GM12878 (cell line): ENCODE results near the gene WNK1. TPM values are rescaled to one million over a fixed set of nuclear protein-coding genes. Genes with fewer than 3 reads are reported as not detected.

Experiments
- ATAC-seq: fragments of 200-7000 bp; cut with Tn5 transposase; 3 replicates; pipeline ENCODE4 v1.9.1; 2020; ENCODE audit warnings: mild to moderate bottlenecking, moderate library complexity
- BruUV-seq: library from RNA; stranded (reverse); fragments of 400-500 nt; replicated peaks from 2 replicates; lab custom pipeline; 2021; lab: Mats Ljungman, UMichigan
- CTCF ChIA-PET: fragments of 300-600 bp; sonication (Branson Sonifier 250); formaldehyde crosslinking; extraction: SDS; loops from one replicate; lab custom pipeline; 2021; ENCODE audit warnings: inconsistent platforms; lab: Yijun Ruan, JAX
- POLR2A ChIA-PET: fragments of 350-600 bp; formaldehyde crosslinking; extraction: SDS; loops from one replicate; lab custom pipeline; 2021; ENCODE audit warnings: inconsistent platforms; lab: Charles Lee
- RAD21 ChIA-PET: fragments of 300-600 bp; sonication (Branson Sonifier 250); formaldehyde crosslinking; loops from one replicate; lab custom pipeline; 2023; ENCODE audit warnings: antibody characterized with exemption; ENCODE audit not compliant: unreplicated experiment; lab: Charles Lee
- SMC1A ChIA-PET: fragments of 300-600 bp; sonication (Branson Sonifier 250); formaldehyde crosslinking; loops from one replicate; lab custom pipeline; 2023; ENCODE audit not compliant: unreplicated experiment, uncharacterized antibody; lab: Charles Lee
- DNase-seq: peaks from one replicate; pipeline ENCODE4 v3.0.0-alpha.2; 2011; ENCODE audit warnings: low read depth, low spot score
- FAIRE-seq: peaks from 3 replicates; lab custom pipeline; 2011; peaks lifted over from hg19 to GRCh38; lab: Jason Lieb, UNC
- H2AFZ ChIP-seq: 2 replicates; pipeline ENCODE4 v1.6.0; 2011; ENCODE audit warnings: low read depth, low read length, control low read depth; ENCODE audit not compliant: control insufficient read depth
- H3K27ac ChIP-seq: 2 replicates; pipeline ENCODE4 v1.5.1; 2011; ENCODE audit warnings: control low read depth; ENCODE audit not compliant: control insufficient read depth, insufficient read depth
- H3K27me3 ChIP-seq, 2 experiments: replicated peaks in 1 of 2; 2 replicates each; pipeline versions ENCODE4 v1.6.0 to v1.6.1; 2011; ENCODE audit warnings: low read length in 1 of 2; ENCODE audit not compliant: control insufficient read depth in 2 of 2, insufficient read depth in 2 of 2
- H3K36me3 ChIP-seq, 2 experiments: 2 replicates each; pipeline ENCODE4 v1.5.1; 2011; ENCODE audit warnings: low read length in 1 of 2; ENCODE audit not compliant: control insufficient read depth in 2 of 2, insufficient read depth in 2 of 2
- H3K4me1 ChIP-seq: 2 replicates; pipeline ENCODE4 v1.6.1; 2011; ENCODE audit warnings: mild to moderate bottlenecking, low read length, moderate library complexity, mixed read lengths; ENCODE audit not compliant: control insufficient read depth, insufficient read depth
- H3K4me2 ChIP-seq: 2 replicates; pipeline ENCODE4 v1.6.0; 2011; ENCODE audit warnings: control low read depth; ENCODE audit not compliant: control insufficient read depth, insufficient read depth
- H3K4me3 ChIP-seq: fragments of 200-600 bp; sonication (generic); 2 replicates; pipeline ENCODE4 v1.5.1; 2016
- H3K79me2 ChIP-seq: 2 replicates; pipeline ENCODE4 v1.6.0; 2011; ENCODE audit warnings: low read length; ENCODE audit not compliant: control insufficient read depth, insufficient read depth
- H3K9ac ChIP-seq: 2 replicates; pipeline ENCODE4 v1.8.0; 2011; ENCODE audit warnings: low read length, control low read depth, mixed read lengths; ENCODE audit not compliant: control insufficient read depth, insufficient read depth
- H3K9me3 ChIP-seq: replicated peaks from 3 replicates; pipeline ENCODE4 v1.5.1; 2011; ENCODE audit warnings: mild to moderate bottlenecking, low read length; ENCODE audit not compliant: control insufficient read depth, insufficient read depth
- H4K20me1 ChIP-seq: 2 replicates; pipeline ENCODE4 v1.6.0; 2011; ENCODE audit not compliant: control insufficient read depth, insufficient read depth
- EGR1 ChIP-seq, 2 experiments: IDR thresholded peaks; 1 replicate in 1 of 2; 2 replicates in 1 of 2; pipeline ENCODE4 v1.6.1; 2011 to 2012; ENCODE audit warnings: low read depth in 2 of 2, low read length in 2 of 2, borderline replicate concordance in 1 of 2, mild to moderate bottlenecking in 1 of 2, moderate library complexity in 1 of 2
- FOXM1 ChIP-seq: IDR thresholded peaks from 2 replicates; pipeline ENCODE4 v1.6.1; 2012; ENCODE audit warnings: low read depth, mild to moderate bottlenecking, inconsistent platforms, low read length, moderate library complexity
- IKZF1 ChIP-seq: fragments of 450-650 bp; conservative IDR thresholded peaks from 2 replicates; pipeline ENCODE4 v1.6.1; 2017; ENCODE audit warnings: antibody characterized with exemption, mild to moderate bottlenecking
- KAT2A ChIP-seq: conservative IDR thresholded peaks from 2 replicates; pipeline ENCODE4 v1.6.1; 2011; ENCODE audit warnings: low read depth, low read length; ENCODE audit not compliant: control insufficient read depth
- MEF2B ChIP-seq: fragments of 450-650 bp; IDR thresholded peaks from 2 replicates; pipeline ENCODE4 v1.6.1; 2018; ENCODE audit warnings: mild to moderate bottlenecking, moderate library complexity; ENCODE audit not compliant: partially characterized antibody, poor library complexity, severe bottlenecking
- MTA2 ChIP-seq: fragments of 450-650 bp; IDR thresholded peaks from 2 replicates; pipeline ENCODE4 v1.6.1; 2016; ENCODE audit warnings: low read depth, mild to moderate bottlenecking, moderate library complexity
- MXI1 ChIP-seq: fragments of 150-350 bp; IDR thresholded peaks from 2 replicates; pipeline ENCODE4 v1.6.1; 2011; ENCODE audit warnings: low read depth, mild to moderate bottlenecking, inconsistent platforms, low read length, improper control_type of control experiment
- SMAD5 ChIP-seq: IDR thresholded peaks from 2 replicates; pipeline ENCODE4 v1.6.1; 2016; ENCODE audit warnings: antibody characterized with exemption, low read depth
- WGBS: methylation state at CpG from one replicate; pipeline ENCODE4 v1.1.6; 2016; ENCODE audit warnings: low lambda C conversion rate; ENCODE audit not compliant: insufficient replicate concordance, insufficient coverage; ENCODE audit errors: missing lambda C conversion rate; 5-methylcytosine and 5-hydroxymethylcytosine counted together
- in situ Hi-C: fragments of 300-500 bp; cut with MboI; formaldehyde crosslinking; loops from 9 replicates; pipeline ENCODE4 v1.14.3; 2018; ENCODE audit warnings: mixed read lengths
- intact Hi-C: fragments of 100-400 bp; cut with micrococcal nuclease; formaldehyde crosslinking; loops from one replicate; pipeline ENCODE4 v1.14.2; 2022; ENCODE audit not compliant: unreplicated experiment
- polyA plus RNA-seq, 11 experiments: library from polyadenylated mRNA; depleted of rRNA in 4 of 11; unstranded in 6 of 11; stranded (reverse) in 5 of 11; fragments of >200 nt; fragmentation: Nextera tagmentation in 4 of 11; fragmentation: Illumina TruSeq in 1 of 11; extraction: Ambion mirVana in 4 of 11; extraction: Trizol in 1 of 11; gene quantifications; 1 replicate in 1 of 11; 2 replicates in 10 of 11; pipeline versions ENCODE4 v1.2.1 to v1.2.3, GENCODE V29; 2011 to 2016; ENCODE audit warnings: inconsistent platforms in 2 of 11, missing spikeins in 2 of 11, low read depth in 1 of 11
- total RNA-seq, 4 experiments: library from RNA; depleted of rRNA in 3 of 4; stranded (reverse); fragments of >200 nt in 3 of 4; fragmentation: Illumina TruSeq in 1 of 4; extraction: Trizol in 1 of 4; gene quantifications; 2 replicates each; pipeline versions ENCODE4 v1.2.1 to v1.2.3, GENCODE V29; 2013 to 2021
- TF ChIP-seq, protein P1 (sequence below): fragments of 450-650 bp; IDR thresholded peaks from 2 replicates; pipeline ENCODE4 v1.6.1; 2017; ENCODE audit warnings: borderline replicate concordance
- TF ChIP-seq, protein P2 (sequence below): IDR thresholded peaks from 2 replicates; pipeline ENCODE4 v1.6.1; 2012; ENCODE audit warnings: low read length, inconsistent platforms

The WNK1 gene
- total and polyA plus RNA-seq, 10 of the 15 experiments (the other 5 are each of a cell fraction or from before 2014, with no cell fraction given), result 9.6 to 151 (median 86.6) TPM

DNA sequence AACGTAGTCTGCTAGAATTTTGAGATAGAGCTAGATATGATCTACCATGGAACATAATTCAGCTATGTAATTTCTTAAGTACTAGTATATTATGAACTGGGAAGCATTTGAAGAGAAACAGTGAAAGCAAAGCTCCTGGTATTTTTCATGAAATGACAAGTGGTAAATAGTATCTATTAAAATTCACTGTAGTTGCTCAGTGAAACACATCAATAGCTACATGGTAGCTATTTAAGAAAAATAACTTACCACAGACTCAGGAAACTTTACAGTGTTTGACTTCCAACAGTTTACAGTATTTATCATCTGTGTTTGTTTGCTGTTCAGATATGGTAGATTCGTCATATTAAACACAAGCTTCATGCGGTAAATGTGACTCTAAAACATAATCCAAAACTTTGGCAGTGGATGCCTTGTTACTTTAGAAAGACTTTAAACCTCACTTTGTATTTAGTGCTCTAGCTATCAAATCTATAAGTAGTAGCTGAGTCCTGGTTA lies 25.2 kb downstream of the WNK1 start:
- peaks cover 95% of the 10 kb centered on the region for H3K79me2 ChIP-seq
- ChIA-PET RAD21 (interaction anchor here (0.7 to 1.7 kb wide), 10 partner anchors 20 to 202 kb away, joined by 3 to 7 read pairs (median 4); partner anchors contain the start of gene WNK1), SMC1A (interaction anchor here (0.9 to 3.8 kb wide), 16 partner anchors 10 to 163 kb away, joined by 3 to 42 read pairs (median 4); no protein-coding TSS in a partner anchor), POLR2A (interaction anchor here (0.6 to 2.9 kb wide), 13 partner anchors 8 to 118 kb away, joined by 3 to 12 read pairs (median 4); no protein-coding TSS in a partner anchor), CTCF (interaction anchor here (0.7 to 2.4 kb wide), 7 partner anchors 9 to 36 kb away, joined by 3 to 11 read pairs (median 6); partner anchors contain the start of gene WNK1)
- FAIRE-seq (no peak), DNase-seq (no peak), ATAC-seq (no peak)
- intact Hi-C loops (no loop called here), in situ Hi-C loops (no loop called here)
- no peak overlapping the region for H3K4me3 ChIP-seq
- no peak overlapping the region for H3K9ac ChIP-seq
- H3K27me3 ChIP-seq, result no peaks in the 10 kb centered on the region
- H2AFZ ChIP-seq, result no peak overlapping the region
- no TSS peak for BruUV-seq
- TF ChIP-seq MTA2 (no peak), IKZF1 (no peak), KAT2A (no peak), FOXM1 (no peak), MEF2B (no peak), SMAD5 (no peak), MXI1 (no peak), EGR1 (IDR thresholded peaks at IDR 0.05; ENCODE audit: borderline replicate concordance in 1 of 2, low read depth in 2 of 2, low read length in 2 of 2) (no peak)
- TF ChIP-seq, protein P1, sequence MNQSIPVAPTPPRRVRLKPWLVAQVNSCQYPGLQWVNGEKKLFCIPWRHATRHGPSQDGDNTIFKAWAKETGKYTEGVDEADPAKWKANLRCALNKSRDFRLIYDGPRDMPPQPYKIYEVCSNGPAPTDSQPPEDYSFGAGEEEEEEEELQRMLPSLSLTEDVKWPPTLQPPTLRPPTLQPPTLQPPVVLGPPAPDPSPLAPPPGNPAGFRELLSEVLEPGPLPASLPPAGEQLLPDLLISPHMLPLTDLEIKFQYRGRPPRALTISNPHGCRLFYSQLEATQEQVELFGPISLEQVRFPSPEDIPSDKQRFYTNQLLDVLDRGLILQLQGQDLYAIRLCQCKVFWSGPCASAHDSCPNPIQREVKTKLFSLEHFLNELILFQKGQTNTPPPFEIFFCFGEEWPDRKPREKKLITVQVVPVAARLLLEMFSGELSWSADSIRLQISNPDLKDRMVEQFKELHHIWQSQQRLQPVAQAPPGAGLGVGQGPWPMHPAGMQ, result no peak
- TF ChIP-seq, protein P2, sequence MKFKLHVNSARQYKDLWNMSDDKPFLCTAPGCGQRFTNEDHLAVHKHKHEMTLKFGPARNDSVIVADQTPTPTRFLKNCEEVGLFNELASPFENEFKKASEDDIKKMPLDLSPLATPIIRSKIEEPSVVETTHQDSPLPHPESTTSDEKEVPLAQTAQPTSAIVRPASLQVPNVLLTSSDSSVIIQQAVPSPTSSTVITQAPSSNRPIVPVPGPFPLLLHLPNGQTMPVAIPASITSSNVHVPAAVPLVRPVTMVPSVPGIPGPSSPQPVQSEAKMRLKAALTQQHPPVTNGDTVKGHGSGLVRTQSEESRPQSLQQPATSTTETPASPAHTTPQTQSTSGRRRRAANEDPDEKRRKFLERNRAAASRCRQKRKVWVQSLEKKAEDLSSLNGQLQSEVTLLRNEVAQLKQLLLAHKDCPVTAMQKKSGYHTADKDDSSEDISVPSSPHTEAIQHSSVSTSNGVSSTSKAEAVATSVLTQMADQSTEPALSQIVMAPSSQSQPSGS, result no peak
- no peaks in the 10 kb centered on the region; the same call in 1 of the 3 replicates for H3K9me3 ChIP-seq
- H3K4me2 ChIP-seq, result no peak overlapping the region
- peaks cover 0 to 2% of the 10 kb centered on the region in 2 experiments; a peak in 2 of 4 replicates for H3K36me3 ChIP-seq
- no peak overlapping the region for H3K27ac ChIP-seq
- WGBS, result 96% methylated on average over 3 of the region's 3 CpGs
- H4K20me1 ChIP-seq, result no peaks in the 10 kb centered on the region; the same call in 1 of the 2 replicates
- H3K4me1 ChIP-seq, result peaks cover 22% of the 10 kb centered on the region
